C4-2B (cell line): Measurements from ENCODE around the gene IL1R2.

Source experiments
- ZFX ChIP-seq: fragments of 450-650 bp; IDR thresholded peaks from 2 replicates; pipeline ENCODE4 v1.6.1; 2017
- TF ChIP-seq, protein P1 (sequence below): fragments of 450-650 bp; conservative IDR thresholded peaks from 2 replicates; pipeline ENCODE4 v1.5.1; 2017; ENCODE audit warnings: mild to moderate bottlenecking

DNA sequence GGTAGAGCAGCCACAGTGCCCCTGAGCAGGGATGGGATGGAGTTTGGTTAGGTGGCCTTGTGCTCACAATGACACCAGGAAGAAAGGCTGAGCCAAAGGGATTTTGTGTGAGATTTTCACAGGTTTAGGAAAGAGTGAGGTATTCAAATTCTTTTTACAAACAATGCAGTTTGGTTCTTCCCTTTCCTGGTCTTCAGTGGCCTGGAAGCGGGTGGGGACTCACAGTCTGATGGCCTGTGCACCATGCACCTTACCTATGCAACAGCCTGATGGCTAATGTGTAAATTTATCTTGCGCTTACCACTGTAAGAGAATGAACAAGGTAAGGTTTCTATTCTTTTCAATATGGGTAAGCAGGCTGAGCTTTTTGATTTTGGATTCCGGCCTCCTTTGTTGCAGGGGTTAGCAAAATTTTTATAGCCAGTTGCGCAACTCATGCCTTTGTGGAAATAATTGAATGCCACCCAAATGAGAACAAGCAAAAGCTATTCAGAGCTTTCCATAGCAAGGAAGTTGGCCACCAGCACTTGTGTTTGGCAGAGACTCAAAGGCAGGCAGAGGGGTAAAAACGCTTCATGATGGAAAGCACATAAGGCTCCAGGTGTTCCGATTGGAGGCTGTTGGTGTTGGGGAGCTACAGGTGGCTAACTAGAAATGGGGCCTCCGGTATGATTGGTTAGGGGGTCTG is 23.8 kb upstream of the IL1R2 start:
- TF ChIP-seq, protein P1, sequence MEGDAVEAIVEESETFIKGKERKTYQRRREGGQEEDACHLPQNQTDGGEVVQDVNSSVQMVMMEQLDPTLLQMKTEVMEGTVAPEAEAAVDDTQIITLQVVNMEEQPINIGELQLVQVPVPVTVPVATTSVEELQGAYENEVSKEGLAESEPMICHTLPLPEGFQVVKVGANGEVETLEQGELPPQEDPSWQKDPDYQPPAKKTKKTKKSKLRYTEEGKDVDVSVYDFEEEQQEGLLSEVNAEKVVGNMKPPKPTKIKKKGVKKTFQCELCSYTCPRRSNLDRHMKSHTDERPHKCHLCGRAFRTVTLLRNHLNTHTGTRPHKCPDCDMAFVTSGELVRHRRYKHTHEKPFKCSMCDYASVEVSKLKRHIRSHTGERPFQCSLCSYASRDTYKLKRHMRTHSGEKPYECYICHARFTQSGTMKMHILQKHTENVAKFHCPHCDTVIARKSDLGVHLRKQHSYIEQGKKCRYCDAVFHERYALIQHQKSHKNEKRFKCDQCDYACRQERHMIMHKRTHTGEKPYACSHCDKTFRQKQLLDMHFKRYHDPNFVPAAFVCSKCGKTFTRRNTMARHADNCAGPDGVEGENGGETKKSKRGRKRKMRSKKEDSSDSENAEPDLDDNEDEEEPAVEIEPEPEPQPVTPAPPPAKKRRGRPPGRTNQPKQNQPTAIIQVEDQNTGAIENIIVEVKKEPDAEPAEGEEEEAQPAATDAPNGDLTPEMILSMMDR, result no peak
- no peak for TF ChIP-seq ZFX
